Astrocyte (in vitro differentiated cells and primary cell): ENCODE data around the gene CYGB. TPM values are rescaled to one million over a fixed set of nuclear protein-coding genes. Genes with fewer than 3 reads are reported as not detected.
A peak's percentile ranks its signal among the peaks of the same experiment; 100 is the strongest.

Experiments used
- DNase-seq: peaks from one replicate; pipeline ENCODE4 v3.0.0-alpha.2; 2010; ENCODE audit warnings: low read depth
- FAIRE-seq: peaks from 2 replicates; lab custom pipeline; 2011; peaks lifted over from hg19 to GRCh38; lab: Jason Lieb, UNC
- H2AFZ ChIP-seq: 2 replicates; pipeline ENCODE4 v1.6.0; 2012; ENCODE audit warnings: low read depth, low read length, inconsistent platforms
- H3K27ac ChIP-seq: 2 replicates; pipeline ENCODE4 v1.5.1; 2011; ENCODE audit warnings: low read depth, low read length, inconsistent platforms
- H3K27me3 ChIP-seq: 2 replicates; pipeline ENCODE4 v1.6.0; 2011; ENCODE audit warnings: low read length, inconsistent platforms; ENCODE audit not compliant: insufficient read depth
- H3K36me3 ChIP-seq: 2 replicates; pipeline ENCODE4 v1.5.1; 2011; ENCODE audit warnings: low read length, inconsistent platforms; ENCODE audit not compliant: insufficient read depth
- H3K4me1 ChIP-seq: 2 replicates; pipeline ENCODE4 v1.5.1; 2011; ENCODE audit warnings: low read length, inconsistent platforms; ENCODE audit not compliant: insufficient read depth
- H3K4me2 ChIP-seq: 2 replicates; pipeline ENCODE4 v1.6.0; 2012; ENCODE audit warnings: low read length, inconsistent platforms
- H3K4me3 ChIP-seq: 2 replicates; pipeline ENCODE4 v1.5.1; 2011; ENCODE audit warnings: low read depth, mild to moderate bottlenecking, low read length, inconsistent platforms; ENCODE audit not compliant: insufficient read depth
- H3K79me2 ChIP-seq: 2 replicates; pipeline ENCODE4 v1.6.0; 2012; ENCODE audit warnings: mild to moderate bottlenecking, low read length, inconsistent platforms; ENCODE audit not compliant: insufficient read depth
- H3K9ac ChIP-seq: 2 replicates; pipeline ENCODE4 v1.6.0; 2012; ENCODE audit warnings: mild to moderate bottlenecking, low read length, inconsistent platforms
- H3K9me3 ChIP-seq: 2 replicates; pipeline ENCODE4 v1.5.1; 2012; ENCODE audit warnings: low read depth, mild to moderate bottlenecking, low read length, inconsistent platforms; ENCODE audit not compliant: insufficient read depth
- H4K20me1 ChIP-seq: 2 replicates; pipeline ENCODE4 v1.6.0; 2012; ENCODE audit warnings: low read length, inconsistent platforms; ENCODE audit not compliant: insufficient read depth
- H3K27ac Mint-ChIP-seq: one replicate; pipeline ENCODE4 v1.8.0; 2021; ENCODE audit warnings: mild to moderate bottlenecking, mixed read lengths; ENCODE audit not compliant: unreplicated experiment
- H3K27me3 Mint-ChIP-seq: one replicate; pipeline ENCODE4 v1.8.0; 2021; ENCODE audit warnings: low read depth, mixed read lengths; ENCODE audit not compliant: unreplicated experiment
- H3K36me3 Mint-ChIP-seq: one replicate; pipeline ENCODE4 v1.8.0; 2021; ENCODE audit warnings: low read depth, mixed read lengths; ENCODE audit not compliant: unreplicated experiment
- H3K4me1 Mint-ChIP-seq: one replicate; pipeline ENCODE4 v1.8.0; 2021; ENCODE audit warnings: low read depth, mixed read lengths; ENCODE audit not compliant: unreplicated experiment
- H3K4me3 Mint-ChIP-seq: one replicate; pipeline ENCODE4 v1.8.0; 2021; ENCODE audit warnings: mild to moderate bottlenecking, moderate library complexity, mixed read lengths; ENCODE audit not compliant: unreplicated experiment
- H3K9me3 Mint-ChIP-seq: one replicate; pipeline ENCODE4 v1.8.0; 2021; ENCODE audit warnings: mild to moderate bottlenecking, mixed read lengths; ENCODE audit not compliant: unreplicated experiment
- EZH2 ChIP-seq: IDR thresholded peaks from 2 replicates; pipeline ENCODE4 v1.6.1; 2012; ENCODE audit warnings: mild to moderate bottlenecking, low read length, inconsistent platforms; ENCODE audit not compliant: insufficient read depth
- total RNA-seq: library from RNA; stranded (reverse); gene quantifications from 2 replicates; pipeline ENCODE4 v1.2.1, GENCODE V29; 2021
- TF ChIP-seq, protein P1 (sequence below): IDR thresholded peaks from 2 replicates; pipeline ENCODE4 v1.5.1; 2011; ENCODE audit warnings: low read depth, mild to moderate bottlenecking, inconsistent platforms, low read length, moderate library complexity; ENCODE audit not compliant: insufficient read depth

Gene CYGB
- total RNA-seq, 1 donor from 2014 or later = 29.2 TPM

DNA sequence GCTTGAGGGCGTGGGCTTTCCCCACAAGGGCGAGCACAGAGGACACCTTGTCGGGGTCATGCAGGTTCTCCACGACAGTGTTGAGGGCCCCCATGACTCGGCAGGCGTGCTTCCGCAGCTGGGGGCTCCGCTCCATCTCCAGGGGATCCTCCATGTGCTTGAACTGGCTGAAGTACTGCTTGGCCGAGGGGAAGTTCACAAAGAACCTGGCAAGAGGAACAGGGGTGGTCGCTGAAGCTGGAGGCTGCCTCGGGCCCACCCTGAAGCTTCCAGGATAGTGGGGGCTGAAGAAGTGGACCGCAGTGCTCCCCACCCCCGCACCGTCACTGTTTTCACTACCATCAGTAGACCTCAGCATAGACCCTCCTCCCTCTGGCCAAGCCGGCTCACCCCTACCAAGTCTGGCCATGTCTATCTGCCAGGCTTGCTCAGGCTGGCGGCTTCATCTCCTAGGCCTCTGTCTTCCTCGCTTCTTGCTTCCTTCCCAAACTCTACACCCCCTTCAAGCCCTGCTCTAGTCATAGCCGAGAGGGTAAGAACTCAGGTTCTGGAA, 5.9 kb downstream of the CYGB start:
- Histone ChIP-seq H3K4me2 (no peak overlapping the region), H3K27ac (no peak overlapping the region), H3K4me3 (no peak overlapping the region), H3K79me2 (no peaks in the 10 kb centered on the region), H4K20me1 (peaks cover 6% of the 10 kb centered on the region), H3K36me3 (no peaks in the 10 kb centered on the region), H3K9me3 (no peaks in the 10 kb centered on the region), H2AFZ (no peak overlapping the region), H3K27me3 (no peaks in the 10 kb centered on the region), H3K9ac (no peak overlapping the region), H3K4me1 (peaks cover 39% of the 10 kb centered on the region)
- Mint-ChIP-seq H3K4me3 (peak overlapping the region; percentile 41), H3K27ac (peak overlapping the region; percentile 97), H3K9me3 (no peaks in the 10 kb centered on the region), H3K4me1 (peaks cover 23% of the 10 kb centered on the region), H3K36me3 (peaks cover 3% of the 10 kb centered on the region), H3K27me3 (peaks cover 2% of the 10 kb centered on the region)
- TF ChIP-seq, protein P1, sequence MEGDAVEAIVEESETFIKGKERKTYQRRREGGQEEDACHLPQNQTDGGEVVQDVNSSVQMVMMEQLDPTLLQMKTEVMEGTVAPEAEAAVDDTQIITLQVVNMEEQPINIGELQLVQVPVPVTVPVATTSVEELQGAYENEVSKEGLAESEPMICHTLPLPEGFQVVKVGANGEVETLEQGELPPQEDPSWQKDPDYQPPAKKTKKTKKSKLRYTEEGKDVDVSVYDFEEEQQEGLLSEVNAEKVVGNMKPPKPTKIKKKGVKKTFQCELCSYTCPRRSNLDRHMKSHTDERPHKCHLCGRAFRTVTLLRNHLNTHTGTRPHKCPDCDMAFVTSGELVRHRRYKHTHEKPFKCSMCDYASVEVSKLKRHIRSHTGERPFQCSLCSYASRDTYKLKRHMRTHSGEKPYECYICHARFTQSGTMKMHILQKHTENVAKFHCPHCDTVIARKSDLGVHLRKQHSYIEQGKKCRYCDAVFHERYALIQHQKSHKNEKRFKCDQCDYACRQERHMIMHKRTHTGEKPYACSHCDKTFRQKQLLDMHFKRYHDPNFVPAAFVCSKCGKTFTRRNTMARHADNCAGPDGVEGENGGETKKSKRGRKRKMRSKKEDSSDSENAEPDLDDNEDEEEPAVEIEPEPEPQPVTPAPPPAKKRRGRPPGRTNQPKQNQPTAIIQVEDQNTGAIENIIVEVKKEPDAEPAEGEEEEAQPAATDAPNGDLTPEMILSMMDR = no peak
- TF ChIP-seq EZH2 = no peak
- FAIRE-seq (no peak), DNase-seq (no peak)

DNA sequence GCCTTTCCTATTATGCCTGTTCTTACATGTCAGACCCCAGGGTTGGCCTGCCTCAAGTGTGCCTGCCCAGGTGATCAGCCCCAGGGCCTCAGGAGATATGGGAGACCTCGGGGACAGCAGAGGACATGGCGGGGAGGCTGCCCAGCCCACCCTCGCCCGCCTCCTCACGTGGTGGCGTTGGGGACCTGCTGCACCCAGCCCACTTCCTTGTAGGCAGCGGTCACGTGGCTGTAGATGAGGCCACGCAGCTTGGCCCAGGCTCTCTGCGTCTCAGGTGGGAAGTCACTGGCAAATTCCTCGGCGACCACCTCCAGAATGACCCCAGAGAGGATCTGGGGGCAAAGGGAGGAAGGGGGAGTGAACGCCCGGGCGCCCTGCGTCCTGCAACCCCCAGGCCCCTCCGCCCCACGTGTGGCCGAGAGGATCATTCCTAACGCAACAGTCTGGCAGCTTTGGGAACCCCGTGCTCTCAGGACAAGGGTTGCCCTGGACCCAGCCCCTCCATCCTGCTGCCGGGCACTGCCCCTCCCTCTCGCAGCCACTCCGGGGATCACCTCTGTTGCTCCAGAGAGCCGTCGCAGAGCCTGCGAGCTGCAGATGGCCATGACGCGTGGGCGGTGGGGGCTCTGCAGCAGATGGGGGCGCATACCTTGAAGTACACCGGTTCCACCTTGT, 6.6 kb downstream of the CYGB start:
- TF ChIP-seq EZH2 = no peak
- TF ChIP-seq, protein P1 = no peak
- Histone ChIP-seq H3K4me3 (no peak overlapping the region), H3K79me2 (no peaks in the 10 kb centered on the region), H3K36me3 (no peaks in the 10 kb centered on the region), H3K4me1 (peaks cover 39% of the 10 kb centered on the region), H3K27me3 (no peaks in the 10 kb centered on the region), H3K9me3 (no peaks in the 10 kb centered on the region), H3K9ac (peak overlapping the region; percentile 60), H2AFZ (peak overlapping the region; percentile 70), H3K27ac (no peak overlapping the region), H4K20me1 (peaks cover 1% of the 10 kb centered on the region), H3K4me2 (peak overlapping the region; percentile 61)
- Mint-ChIP-seq H3K4me3 (no peak overlapping the region), H3K36me3 (peaks cover 3% of the 10 kb centered on the region), H3K27me3 (peaks cover 2% of the 10 kb centered on the region), H3K4me1 (peaks cover 23% of the 10 kb centered on the region), H3K9me3 (no peaks in the 10 kb centered on the region), H3K27ac (no peak overlapping the region)
- FAIRE-seq = no peak
- DNase-seq = no peak

DNA sequence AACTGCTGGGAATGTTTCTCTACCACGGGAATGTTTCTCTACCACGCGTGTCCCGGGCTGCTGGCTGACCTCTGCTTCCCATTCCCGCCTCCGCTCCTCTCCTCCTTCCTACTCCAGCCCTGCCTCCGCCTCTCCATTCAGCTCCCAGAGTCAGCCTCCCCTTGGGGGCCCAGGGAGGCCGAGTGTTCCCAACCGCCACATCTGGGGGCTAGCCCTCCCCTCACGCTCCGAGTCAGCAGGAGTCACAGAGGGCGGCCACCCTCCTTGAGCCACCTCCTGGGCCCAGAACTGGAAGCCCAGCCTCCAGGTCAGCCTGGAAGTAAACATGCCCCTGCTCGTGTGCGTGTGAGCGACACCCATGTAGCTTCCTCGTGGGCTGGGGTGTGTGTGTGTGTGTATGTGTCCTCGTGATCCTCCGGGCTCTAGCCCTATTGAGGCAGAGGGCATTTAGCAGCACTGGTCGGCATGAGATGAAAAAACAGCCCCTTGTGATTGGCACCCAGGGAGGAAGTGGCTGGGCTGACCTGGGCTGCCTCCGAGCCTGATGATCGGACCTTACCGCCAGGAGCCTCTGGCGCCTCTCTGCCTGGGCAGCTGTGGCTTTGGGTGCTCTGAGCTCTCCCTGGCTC, 7.3 kb downstream of the CYGB start:
- H3K9me3 Mint-ChIP-seq = no peaks in the 10 kb centered on the region
- H3K4me1 Mint-ChIP-seq = peaks cover 21% of the 10 kb centered on the region
- H3K27ac Mint-ChIP-seq = peak overlapping the region; percentile 77
- no peaks in the 10 kb centered on the region for H4K20me1 ChIP-seq
- H3K36me3 Mint-ChIP-seq = peaks cover 3% of the 10 kb centered on the region
- peaks cover 41% of the 10 kb centered on the region for H3K4me1 ChIP-seq
- FAIRE-seq (no peak), DNase-seq (no peak)
- no peaks in the 10 kb centered on the region for H3K27me3 ChIP-seq
- H3K79me2 ChIP-seq = no peaks in the 10 kb centered on the region
- peak overlapping the region; percentile 27 for H3K4me3 Mint-ChIP-seq
- no peaks in the 10 kb centered on the region for H3K9me3 ChIP-seq
- no peaks in the 10 kb centered on the region for H3K36me3 ChIP-seq
- no peaks in the 10 kb centered on the region for H3K27me3 Mint-ChIP-seq
- peak overlapping the region; percentile 60 for H3K9ac ChIP-seq
- peak overlapping the region; percentile 61 for H3K4me2 ChIP-seq
- H3K4me3 ChIP-seq = no peak overlapping the region
- TF ChIP-seq, protein P1 = no peak
- no peak for TF ChIP-seq EZH2
- H3K27ac ChIP-seq = peak overlapping the region; percentile 66
- peak overlapping the region; percentile 70 for H2AFZ ChIP-seq
